Activated gamma-delta T cell treated with Interleukin-2 at 50 U/mL for 16 hours (primary cell): ENCODE data around the gene SUSD1.

Experiments
- DNase-seq: peaks from one replicate; pipeline ENCODE4 v3.0.0-alpha.2; 2020

The SUSD1 gene

GRCh38 chr9:112063151-112063550 lies 111.9 kb downstream of the SUSD1 start:
- DNase-seq = no peak

DNA sequence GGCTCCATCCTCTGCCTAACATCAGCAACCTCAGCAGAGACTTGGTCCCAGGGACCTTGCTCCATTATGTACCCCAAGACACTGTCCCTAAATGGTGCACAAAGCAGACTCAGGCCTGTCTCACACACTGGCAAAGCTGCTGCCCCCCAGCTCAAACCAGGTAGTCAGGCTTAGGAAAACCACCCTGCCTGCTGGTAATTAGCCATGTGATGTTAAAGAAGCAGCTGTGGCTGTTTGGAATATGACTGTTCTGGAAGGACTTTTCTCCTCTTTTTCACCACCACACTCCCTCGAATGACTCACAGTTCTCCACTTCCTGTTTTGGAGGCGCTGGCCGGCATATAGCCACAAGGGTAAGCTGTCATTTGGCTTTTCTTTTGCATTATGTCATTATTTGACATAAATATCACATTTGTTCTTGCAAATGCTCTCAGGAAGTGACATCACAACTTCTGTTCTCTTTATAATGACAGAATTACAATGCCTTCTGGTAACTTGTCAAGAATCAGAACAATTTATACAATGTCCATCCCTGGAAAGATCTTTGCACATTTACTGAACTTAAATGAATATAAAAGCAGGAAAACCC lies 113.9 kb downstream of the SUSD1 start:
- peak; percentile 7 for DNase-seq

DNA sequence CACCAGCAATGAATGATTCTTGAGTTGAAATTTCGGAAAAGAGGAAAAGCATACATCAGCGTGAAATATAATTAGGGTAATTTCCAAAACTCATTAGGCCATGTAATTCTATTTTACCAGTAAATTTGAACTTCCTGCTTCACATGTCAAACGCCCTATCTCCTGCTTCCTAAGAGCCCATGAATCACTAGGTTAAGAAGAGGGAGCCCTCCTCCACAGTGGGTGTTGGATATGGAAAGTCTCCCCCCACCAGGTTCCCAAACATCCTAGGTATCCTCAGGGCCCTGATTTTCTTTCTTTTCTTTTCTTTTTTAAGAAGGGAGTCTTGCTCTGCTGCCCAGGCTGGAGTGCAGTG lies 115.2 kb downstream of the SUSD1 start:
- no peak for DNase-seq

DNA sequence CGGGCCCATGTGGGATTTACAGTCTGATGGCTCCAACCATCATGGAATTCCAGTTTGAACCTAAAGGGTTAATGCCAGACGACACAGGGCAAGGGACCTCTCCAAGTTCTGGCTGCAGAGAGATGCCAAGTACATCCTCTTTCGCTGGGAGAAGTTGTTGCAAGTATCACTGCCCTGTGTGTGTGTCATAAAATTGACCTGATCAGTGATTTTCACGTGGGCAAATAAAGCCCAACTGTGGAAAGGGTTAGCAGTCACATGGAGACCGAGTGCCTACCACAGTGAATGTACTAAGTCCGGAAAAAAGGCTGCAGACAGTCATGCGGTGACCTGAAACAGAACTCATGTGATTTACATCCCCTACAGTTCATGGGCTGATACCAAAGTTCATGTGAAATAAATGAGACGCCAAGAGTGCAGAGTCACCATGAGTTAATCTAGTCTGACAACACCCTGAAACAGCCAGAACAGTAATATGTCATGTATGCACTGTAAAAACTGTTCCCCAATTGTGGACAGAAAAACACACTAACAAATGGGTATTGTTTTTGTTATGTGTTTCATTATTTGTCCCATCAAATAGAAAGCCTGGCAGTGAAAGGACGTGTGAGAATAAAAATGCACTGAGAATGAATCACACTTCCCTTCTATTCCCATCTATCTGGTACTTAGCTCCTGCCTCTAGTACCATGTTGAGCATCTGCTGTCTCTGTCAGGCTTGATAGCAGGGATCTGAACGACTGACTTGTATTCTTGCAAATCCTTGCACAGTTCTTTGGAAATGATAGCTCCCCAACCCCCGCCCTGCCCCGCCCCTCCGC lies 115.7 kb downstream of the SUSD1 start:
- no peak for DNase-seq

DNA sequence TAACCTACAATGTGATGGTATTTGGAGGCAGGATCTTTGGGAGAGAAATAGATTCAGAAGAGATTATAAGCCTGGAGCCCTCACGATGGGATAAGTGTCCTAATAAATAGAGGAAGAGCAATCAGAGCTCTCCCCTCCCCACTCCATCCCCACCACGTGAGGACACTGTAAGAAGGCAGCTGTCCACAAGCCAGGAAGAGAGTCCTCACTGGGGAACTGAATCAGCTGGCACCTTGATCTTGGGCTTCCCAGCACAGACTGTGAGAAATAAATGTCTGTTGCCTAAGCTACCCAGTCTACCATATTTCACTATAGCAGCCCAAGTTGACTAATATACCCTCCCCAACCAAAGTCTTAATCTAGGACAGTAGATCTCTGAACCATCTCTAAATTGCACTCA lies 118.1 kb downstream of the SUSD1 start:
- DNase-seq = no peak

- no peak for DNase-seq
These were observed 120.2 kb downstream of the SUSD1 start for GRCh38 chr9:112054916-112055315.

GRCh38 chr9:112051812-112052211 lies 123.3 kb downstream of the SUSD1 start:
- no peak for DNase-seq

DNA sequence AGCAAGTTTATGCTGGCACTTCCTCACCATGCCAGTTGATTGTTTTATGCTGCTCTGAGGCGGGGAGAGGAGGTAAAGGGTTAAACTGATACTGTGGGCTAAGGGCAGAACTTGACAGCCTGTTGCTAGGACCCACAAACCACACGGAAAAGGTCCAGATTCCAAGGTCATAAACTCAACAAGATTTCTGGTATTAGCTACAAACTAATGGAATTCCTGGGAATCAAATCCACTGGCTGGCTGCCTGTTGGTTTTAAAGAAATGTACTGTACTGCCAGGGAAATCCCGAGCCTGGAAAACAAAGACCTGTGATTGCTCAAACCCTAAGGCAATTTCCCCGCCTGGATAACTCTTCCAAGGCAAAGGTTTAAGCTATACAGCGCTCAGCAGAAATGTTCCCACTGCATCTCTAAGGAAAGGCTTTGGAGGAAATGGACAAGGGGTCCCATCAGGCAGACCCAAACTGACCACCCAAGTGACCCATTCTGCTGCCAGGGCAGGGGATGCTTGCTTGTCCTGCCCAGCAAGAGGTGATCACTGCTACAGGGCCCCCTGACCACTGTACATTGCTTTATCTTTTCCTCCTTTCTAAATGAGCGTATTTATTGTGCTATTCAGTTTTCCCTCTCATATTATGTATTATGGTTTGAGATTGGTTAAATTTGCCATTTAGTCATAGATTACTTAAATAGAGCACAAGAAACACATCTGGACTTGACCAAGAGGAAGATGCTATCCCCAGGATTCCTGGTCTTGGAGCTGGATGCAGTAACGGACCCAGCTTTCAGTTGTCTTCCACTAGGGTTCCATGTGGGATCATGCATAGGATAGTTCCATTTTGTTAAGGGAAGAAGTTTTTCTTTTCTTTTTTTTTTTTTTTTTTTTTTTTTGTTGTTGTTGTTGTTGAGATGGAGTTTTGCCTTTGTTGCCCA lies 124.3 kb downstream of the SUSD1 start:
- DNase-seq = no peak

DNA sequence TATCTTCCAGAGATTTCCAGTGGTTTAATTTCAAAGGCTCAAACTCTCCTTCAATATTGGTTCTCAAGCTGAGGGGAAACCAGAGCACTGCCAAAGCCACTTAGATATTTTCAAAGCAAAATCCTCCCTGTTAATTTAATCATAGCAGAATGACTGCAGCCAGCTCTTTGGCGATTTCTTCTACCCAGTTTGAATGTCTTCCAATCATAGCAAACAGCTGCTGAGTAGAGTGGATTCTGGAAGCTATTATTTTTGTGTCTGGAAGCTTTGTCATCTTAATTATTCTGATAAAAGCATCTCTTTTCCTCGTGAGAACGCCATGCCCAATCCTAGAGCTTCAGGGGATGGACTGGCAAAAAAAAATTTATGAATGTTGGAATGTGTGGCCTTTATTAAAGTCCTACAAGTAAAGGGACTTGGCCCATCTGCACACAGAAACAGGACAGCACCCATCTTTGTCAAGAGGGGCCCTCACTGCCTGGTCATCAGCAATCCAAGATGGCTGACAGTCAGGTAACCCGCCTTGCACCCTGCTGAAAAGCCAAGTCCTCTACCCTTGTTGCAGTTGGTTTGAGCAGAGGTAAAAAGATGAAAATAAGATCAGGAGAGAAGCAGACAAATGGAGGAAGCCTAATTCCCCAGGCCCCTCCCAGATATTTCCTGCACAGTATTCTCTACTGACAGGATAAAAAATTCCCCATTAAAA lies 125.1 kb downstream of the SUSD1 start:
- no peak for DNase-seq

GRCh38 chr9:112048924-112049691 lies 126.0 kb downstream of the SUSD1 start:
- DNase-seq = no peak

GRCh38 chr9:112047538-112048066 lies 127.5 kb downstream of the SUSD1 start:
- DNase-seq = no peak

DNA sequence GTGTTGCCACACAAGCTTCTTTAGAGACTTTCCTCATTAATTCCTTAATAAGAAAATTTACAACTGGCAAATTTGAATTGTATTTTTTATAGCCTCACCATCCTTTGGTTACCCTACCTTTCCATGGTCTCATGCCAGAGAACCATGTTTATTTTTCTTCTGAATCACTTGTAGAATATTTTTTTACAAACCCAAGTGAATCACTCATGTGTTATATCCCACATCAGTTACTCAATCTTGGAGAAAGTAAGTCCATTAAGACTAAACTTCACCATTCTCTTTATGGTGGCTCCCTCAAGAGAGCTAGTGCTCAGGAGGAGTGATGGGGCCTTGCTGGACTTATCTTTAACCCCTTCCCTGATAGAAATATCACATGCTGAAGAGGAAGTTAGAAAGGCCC lies 128.9 kb downstream of the SUSD1 start:
- DNase-seq = no peak

DNA sequence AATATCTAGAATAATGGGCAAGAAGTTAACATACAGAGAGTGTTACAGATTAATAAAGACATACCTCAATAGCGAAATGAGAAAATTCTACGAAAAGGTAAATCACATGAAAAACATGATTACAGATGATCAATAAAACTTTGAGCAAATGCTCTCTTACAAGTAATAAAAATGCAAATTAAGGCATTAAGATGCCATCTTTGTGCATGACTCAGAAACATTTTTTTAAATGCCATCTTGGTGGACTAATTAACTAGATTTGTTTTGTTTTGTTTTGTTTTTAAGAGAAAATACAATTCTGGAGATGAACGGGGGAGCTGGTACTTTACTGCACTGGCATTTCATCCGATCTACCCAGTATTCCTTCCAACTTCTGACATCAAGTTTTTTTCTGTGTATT lies 130.2 kb downstream of the SUSD1 start:
- DNase-seq = no peak

DNA sequence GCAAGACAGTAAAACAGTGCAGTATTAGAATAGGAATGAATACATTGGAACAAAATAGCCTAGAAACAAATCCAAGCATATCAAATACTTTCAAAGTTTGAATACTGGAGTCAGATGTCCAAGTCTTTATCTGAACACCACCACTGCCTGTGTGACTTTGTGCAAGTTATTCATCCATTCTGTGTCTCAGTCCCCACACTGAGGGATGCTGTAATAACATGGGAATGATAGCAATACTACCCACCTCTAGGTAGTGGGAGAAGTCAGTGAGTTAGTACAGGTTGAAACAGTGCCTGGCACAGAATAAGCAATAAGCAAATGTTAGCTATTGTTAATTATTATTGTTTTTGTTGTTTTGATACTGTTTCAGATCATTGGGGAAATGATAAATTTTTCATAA lies 130.9 kb downstream of the SUSD1 start:
- no peak for DNase-seq

DNA sequence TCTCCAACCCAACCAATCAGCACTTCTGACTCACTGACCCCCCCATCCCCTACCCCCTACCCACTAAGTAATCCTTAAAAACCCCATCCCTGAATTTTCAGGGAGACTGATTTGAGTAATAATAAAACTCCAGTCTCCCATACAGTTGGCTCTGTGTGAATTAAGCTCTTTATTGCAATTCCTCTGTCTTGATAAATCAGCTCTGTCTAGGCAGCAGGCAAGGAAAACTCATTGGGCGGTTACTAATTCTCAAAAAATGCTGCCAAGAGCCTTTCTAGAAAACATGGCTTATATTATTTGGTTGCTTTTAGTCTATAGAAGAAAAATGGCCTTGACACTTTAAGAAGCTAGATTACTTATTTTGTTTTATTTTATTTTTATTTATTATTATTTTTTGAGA lies 131.7 kb downstream of the SUSD1 start:
- DNase-seq = no peak

- no peak for DNase-seq
These were observed 132.3 kb downstream of the SUSD1 start for GRCh38 chr9:112042769-112043168.

- DNase-seq = no peak
These were observed 132.9 kb downstream of the SUSD1 start for GRCh38 chr9:112042244-112042638.

DNA sequence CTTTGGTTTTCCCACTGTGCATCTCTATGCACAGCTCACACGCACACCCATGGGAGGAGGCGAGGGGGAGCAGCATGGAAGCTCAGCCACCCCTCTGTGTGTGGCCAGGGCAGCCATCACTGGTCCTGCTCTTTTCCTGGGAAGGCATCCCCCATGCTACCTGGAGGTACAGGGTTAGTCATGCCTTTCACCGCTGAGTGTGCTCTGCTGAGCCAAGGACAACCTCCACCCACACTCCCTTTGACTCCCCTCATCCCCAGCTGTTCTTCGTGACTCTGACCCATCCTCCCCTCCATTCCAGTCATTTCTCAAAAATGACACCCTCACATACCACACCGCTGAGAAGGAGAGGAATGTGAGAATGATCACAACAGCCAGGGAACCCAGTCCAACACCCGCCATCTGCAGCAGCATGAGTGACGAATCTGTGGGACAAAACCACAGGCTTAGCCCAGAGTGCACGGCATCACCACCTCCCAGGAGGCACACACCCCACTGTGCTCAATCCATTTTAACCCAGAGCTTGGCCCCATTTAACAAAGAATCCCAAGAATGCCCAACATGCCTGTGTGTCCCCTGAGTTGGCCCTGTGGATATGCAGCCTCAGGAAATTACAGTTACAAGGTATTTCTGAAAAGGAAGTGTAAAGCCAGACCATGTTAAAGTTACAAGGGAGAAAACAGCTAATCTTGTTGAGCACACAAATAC lies 133.4 kb downstream of the SUSD1 start:
- DNase-seq = no peak

DNA sequence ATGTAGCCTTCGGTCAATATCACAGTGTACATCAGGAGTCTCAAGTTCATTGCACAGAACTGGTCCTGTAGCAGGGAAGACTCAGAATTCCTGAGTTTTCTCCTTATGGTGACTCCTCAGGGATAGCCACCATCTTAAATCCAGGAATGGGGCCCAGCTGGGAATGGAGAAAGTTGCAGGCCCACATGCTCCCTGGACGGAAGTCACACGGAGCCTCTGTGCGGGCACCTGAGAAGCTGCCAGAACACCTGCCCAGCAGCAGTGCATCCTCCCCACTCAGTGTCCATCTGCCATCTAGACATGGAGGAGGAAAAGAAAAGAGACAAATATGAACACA lies 133.9 kb downstream of the SUSD1 start:
- no peak for DNase-seq

DNA sequence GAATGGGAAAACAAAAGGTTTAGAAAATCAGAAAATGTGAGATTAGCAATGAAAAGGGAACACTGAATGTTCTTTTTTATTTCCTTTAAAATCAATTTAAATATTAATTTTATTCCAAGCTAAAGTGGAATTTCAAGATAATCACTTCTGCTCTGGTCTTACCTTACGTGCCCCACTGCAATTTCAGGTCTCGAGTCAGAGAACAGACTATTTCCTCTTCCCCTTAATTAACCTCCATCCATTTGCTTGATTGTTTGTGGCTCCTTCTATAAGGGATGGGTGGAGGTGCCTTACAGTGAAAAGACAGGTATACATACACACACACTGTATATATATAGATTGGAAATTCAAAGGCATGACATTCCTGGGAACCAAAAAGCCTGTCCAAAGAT lies 137.1 kb downstream of the SUSD1 start:
- DNase-seq = no peak

GRCh38 chr9:112037281-112038016 lies 137.6 kb downstream of the SUSD1 start:
- DNase-seq = peak; percentile 65
